Heart left ventricle (tissue), 16 donors: ENCODE data around the gene YY1AP1. TPM values are rescaled to one million over a fixed set of nuclear protein-coding genes. Genes with fewer than 3 reads are reported as not detected.

Experiments
- ATAC-seq, 4 donors: fragments of 200-7000 bp; cut with Tn5 transposase; one replicate each; pipeline ENCODE4 v1.9.1; 2020 to 2022; ENCODE audit warnings: moderate library complexity in 4 of 4, mild to moderate bottlenecking in 3 of 4, moderate number of reproducible peaks in 1 of 4
- DNase-seq, 5 donors: peaks; one replicate each; pipeline ENCODE4 v3.0.0-alpha.2; 2020
- H3K27ac ChIP-seq, 12 donors: fragments of 200-600 bp; sonication (generic) in 4 of 12; one replicate each; pipeline versions ENCODE4 v1.5.0 to v1.8.0; 2016 to 2022; ENCODE audit warnings: mild to moderate bottlenecking in 2 of 12
- H3K27me3 ChIP-seq, 9 donors: fragments of 200-600 bp; sonication (generic) in 2 of 9; one replicate each; pipeline versions ENCODE4 v1.5.1 to v1.8.0; 2016 to 2022; ENCODE audit warnings: mild to moderate bottlenecking in 3 of 9
- H3K36me3 ChIP-seq, 9 donors: fragments of 200-600 bp; sonication (generic) in 2 of 9; one replicate each; pipeline versions ENCODE4 v1.5.0 to v1.8.0; 2018 to 2022; ENCODE audit warnings: mild to moderate bottlenecking in 2 of 9
- H3K4me1 ChIP-seq, 12 donors: fragments of 200-600 bp; sonication (generic) in 4 of 12; one replicate each; pipeline versions ENCODE4 v1.5.0 to v1.8.0; 2016 to 2022; ENCODE audit warnings: mild to moderate bottlenecking in 3 of 12
- H3K4me3 ChIP-seq, 12 donors: fragments of 200-600 bp; sonication (generic) in 4 of 12; one replicate each; pipeline versions ENCODE4 v1.5.0 to v1.8.0; 2017 to 2022; ENCODE audit warnings: mild to moderate bottlenecking in 9 of 12, moderate library complexity in 4 of 12
- H3K9me3 ChIP-seq, 12 donors: fragments of 200-600 bp; sonication (generic) in 4 of 12; one replicate each; pipeline versions ENCODE4 v1.5.0 to v1.8.0; 2016 to 2022; ENCODE audit warnings: mild to moderate bottlenecking in 1 of 12
- CTCF ChIP-seq, 12 donors: fragments of 200-600 bp; sonication (generic) in 4 of 12; IDR thresholded peaks; one replicate each; pipeline versions ENCODE4 v1.5.0 to v1.8.0; 2018 to 2022; ENCODE audit warnings: antibody characterized with exemption in 12 of 12, mild to moderate bottlenecking in 5 of 12
- POLR2A ChIP-seq, 2 donors: fragments of 450-650 bp; IDR thresholded peaks; one replicate each; pipeline ENCODE4 v1.6.1; 2017; ENCODE audit warnings: antibody characterized with exemption in 2 of 2, mild to moderate bottlenecking in 2 of 2, moderate library complexity in 2 of 2
- WGBS, 4 donors: extraction: QIAGEN DNeasy Blood & Tissue Kit in 2 of 4; methylation state at CpG; one replicate each; pipeline versions ENCODE4 v1.1.5 to v1.1.7; 2013 to 2018; 5-methylcytosine and 5-hydroxymethylcytosine counted together
- intact Hi-C, 10 donors: fragments of 100-400 bp; cut with DNase I; formaldehyde crosslinking; loops; one replicate each; pipeline versions ENCODE4 v1.11.1 to v1.14.2; 2022
- polyA plus RNA-seq, 2 donors: library from polyadenylated mRNA; stranded (reverse); fragments of 200-250 nt; gene quantifications; one replicate each; pipeline ENCODE4 v1.2.3, GENCODE V29; 2013
- total RNA-seq, 9 donors: library from RNA; depleted of rRNA in 2 of 9; stranded (reverse); fragments of >200 nt in 2 of 9; fragmentation: NEBNext Ultra II Directional in 3 of 9; extraction: Animal tissue kit (Norgen Biotek cat#: 25700) in 3 of 9; gene quantifications; one replicate each; pipeline versions ENCODE4 v1.1.0 to v1.2.4, GENCODE V29; 2016 to 2023
- donor health status: ischemic (EF 13 %, LVEDD 7.1; RV severe dilation, severe dysfunction).
- donor health status: healthy with polysubstance abuse.
- donor health status: DM: no; HTN: yes; CAD: no.
- donor health status: DM: no; HTN: no; CAD: no.
- donor health status: ischemic (EF 25% LVEDD 6.9; RV normal size, moderate dysfunction).
- donor health status: ischemic (EF 25% LVEDD 5.7; RV mildly dilated, moderate dysfunction).
- donor health status: healthy.
- donor health status: DM: yes; HTN: yes; CAD: no.
- donor health status: ischemic (EF 35%, LVEDD 5.7; RV mildly dilated, moderate dysfunction).
- donor health status: nonischemic (EF 11% LVEDD 7.7; RV severe dilation, severe dysfunction).
- donor health status: DM: yes; HTN: yes; CAD: no.
- donor health status: PGD.
- donor health status: ischemic (EF 29% LVEDD 5.4; RV normal size, mild dysfunction).
- donor health status: nonischemic (EF 23%, LVEDD 6.1; RV moderate dilation, normal function).

The YY1AP1 gene
- total and polyA plus RNA-seq, 11 donors = 23.9 to 124 (median 63.7) TPM

- TF ChIP-seq POLR2A (IDR thresholded peaks at IDR 0.05) (no peak), CTCF (IDR thresholded peaks at IDR 0.05) (no peak)
- Histone ChIP-seq H3K36me3 (peaks cover 0 to 14% (median 5%) of the 10 kb centered on the region in 9 donors), H3K4me3 (no peak overlapping the region), H3K27ac (no peak overlapping the region), H3K4me1 (peaks cover 0 to 52% (median 17%) of the 10 kb centered on the region in 12 donors), H3K9me3 (peaks cover 0 to 8% (median 0%) of the 10 kb centered on the region in 12 donors), H3K27me3 (no peaks in the 10 kb centered on the region)
- intact Hi-C loops = no loop called here
- DNase-seq (no peak), ATAC-seq (no peak)
Measured at GRCh38 chr1:155696524-155696923, 8.0 kb upstream of the YY1AP1 start.

- Histone ChIP-seq H3K36me3 (peaks cover 0 to 20% (median 9%) of the 10 kb centered on the region in 9 donors), H3K9me3 (peaks cover 0 to 8% (median 0%) of the 10 kb centered on the region in 12 donors), H3K4me1 (peaks cover 0 to 61% (median 17%) of the 10 kb centered on the region in 12 donors), H3K4me3 (no peak overlapping the region), H3K27ac (no peak overlapping the region), H3K27me3 (no peaks in the 10 kb centered on the region)
- 87 to 95% (median 91%) methylated on average over 3 of the region's 3 CpGs for WGBS, 4 donors
- intact Hi-C loops = no loop called here
- TF ChIP-seq CTCF (IDR thresholded peaks at IDR 0.05) = no peak
- no peak for TF ChIP-seq POLR2A (IDR thresholded peaks at IDR 0.05)
- no peak for DNase-seq
- no peak for ATAC-seq
Measured at GRCh38 chr1:155695608-155696007, 7.0 kb upstream of the YY1AP1 start.

- Histone ChIP-seq H3K27ac (peak overlapping the region in 1 of 12 donors; percentile 18), H3K4me3 (no peak overlapping the region), H3K27me3 (no peaks in the 10 kb centered on the region), H3K9me3 (peaks cover 0 to 8% (median 0%) of the 10 kb centered on the region in 12 donors), H3K4me1 (peaks cover 0 to 67% (median 21%) of the 10 kb centered on the region in 12 donors), H3K36me3 (peaks cover 0 to 20% (median 9%) of the 10 kb centered on the region in 9 donors)
- DNase-seq = no peak
- intact Hi-C loops = no loop called here
- ATAC-seq = peak in 1 of 4 donors; percentile 49
- 7 to 19% (median 16%) methylated on average over 4 of the region's 4 CpGs for WGBS, 4 donors
- TF ChIP-seq CTCF (IDR thresholded peaks at IDR 0.05) (no peak), POLR2A (IDR thresholded peaks at IDR 0.05) (no peak)
Measured at GRCh38 chr1:155695072-155695471, 6.5 kb upstream of the YY1AP1 start.

- TF ChIP-seq POLR2A (IDR thresholded peaks at IDR 0.05) = no peak
- TF ChIP-seq CTCF (IDR thresholded peaks at IDR 0.05) = no peak
- 59 to 74% (median 64%) methylated on average over 7 of the region's 7 CpGs for WGBS, 4 donors
- peaks cover 0 to 74% (median 27%) of the 10 kb centered on the region in 12 donors for H3K4me1 ChIP-seq
- peaks cover 0 to 8% (median 0%) of the 10 kb centered on the region in 12 donors for H3K9me3 ChIP-seq
- no peaks in the 10 kb centered on the region for H3K27me3 ChIP-seq
- intact Hi-C loops = loop anchor here in 1 of 10 donors (5.0 kb wide), 1 partner anchor 33 kb away; no protein-coding TSS in a partner anchor
- peak overlapping the region in 1 of 12 donors; percentile 18 for H3K27ac ChIP-seq
- H3K4me3 ChIP-seq = no peak overlapping the region
- ATAC-seq (peak in 2 of 4 donors; percentile 23 to 28), DNase-seq (no peak)
- peaks cover 0 to 20% (median 9%) of the 10 kb centered on the region in 9 donors for H3K36me3 ChIP-seq
Measured at GRCh38 chr1:155694167-155694566, 5.6 kb upstream of the YY1AP1 start.
